Endometrial microvascular endothelial cells (primary cell): ENCODE results near the gene KIF5A. TPM values are rescaled to one million over a fixed set of nuclear protein-coding genes. Genes with fewer than 3 reads are reported as not detected.

Source experiments
- in situ Hi-C: cut with HindIII; loops from 2 replicates; pipeline ENCODE4 v1.10.0; 2017; ENCODE audit warnings: low sequenced_read_pairs, low pct_unique_long_range_greater_than_20kb; ENCODE audit errors: inconsistent ontology term
- total RNA-seq: library from RNA; depleted of rRNA; stranded (reverse); fragments of >200 nt; gene quantifications from one replicate; pipeline ENCODE4 v1.2.3, GENCODE V29; 2015; ENCODE audit errors: inconsistent ontology term

The KIF5A gene
- total RNA-seq, 1 donor from 2014 or later = not detected

DNA sequence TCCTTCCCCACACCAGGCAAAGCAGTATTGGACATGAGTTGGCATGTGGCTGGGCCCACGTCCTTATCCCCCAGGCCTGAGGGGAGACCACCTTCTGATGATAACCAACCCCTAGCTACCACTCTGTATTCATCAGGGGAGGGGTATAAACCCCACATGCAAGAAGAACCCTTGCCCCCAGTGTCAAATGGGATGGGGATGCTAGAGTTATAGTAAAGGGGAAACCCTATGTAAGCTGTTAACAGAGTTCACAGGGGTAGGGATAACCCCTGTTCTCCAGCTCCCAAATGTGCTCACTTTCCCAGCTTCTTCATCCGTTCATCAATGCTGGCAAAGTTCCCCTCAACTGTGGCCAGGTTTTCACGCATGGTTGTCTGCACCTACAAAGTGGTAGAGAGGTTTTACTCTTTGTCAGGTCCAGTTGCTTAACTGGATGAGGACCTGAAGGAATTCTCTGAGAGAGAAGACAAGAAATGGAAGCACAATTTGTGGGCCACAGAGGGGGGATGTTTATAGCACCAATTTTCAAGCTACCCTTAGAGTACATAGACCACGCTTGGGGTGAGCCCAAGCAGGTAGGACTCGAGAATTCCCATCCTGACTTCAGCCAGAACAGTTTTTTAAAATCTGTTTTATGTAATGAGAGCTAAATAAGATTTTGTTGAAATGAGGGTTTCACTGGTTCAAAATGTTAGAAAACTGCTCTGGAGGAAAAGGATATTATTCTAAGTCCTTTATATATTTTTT, 19.3 kb upstream of the KIF5A start:
- in situ Hi-C loops = no loop called here

DNA sequence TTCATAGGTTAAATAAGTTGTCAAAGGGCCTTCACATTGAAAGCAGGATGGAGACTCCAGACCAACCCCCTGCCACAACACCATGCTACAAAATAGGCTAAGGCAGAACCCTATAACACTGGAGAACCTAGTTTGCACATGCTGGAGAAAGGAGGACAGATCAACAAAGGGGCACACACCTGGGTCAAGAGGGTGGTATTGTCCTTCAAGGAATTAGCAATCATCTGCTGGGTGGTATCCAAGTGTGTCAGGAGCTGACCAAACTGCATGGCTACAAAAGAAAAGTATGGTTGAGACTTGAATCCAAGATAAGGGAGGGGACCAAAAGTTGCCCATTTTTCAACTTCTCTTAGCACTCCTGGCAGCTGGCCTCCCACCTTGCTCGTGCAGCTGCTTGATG, 18.0 kb upstream of the KIF5A start:
- in situ Hi-C loops = no loop called here

GRCh38 chr12:57533108-57533507, 16.7 kb upstream of the KIF5A start:
- in situ Hi-C loops = no loop called here

GRCh38 chr12:57534250-57534649, 15.6 kb upstream of the KIF5A start:
- in situ Hi-C loops = no loop called here

DNA sequence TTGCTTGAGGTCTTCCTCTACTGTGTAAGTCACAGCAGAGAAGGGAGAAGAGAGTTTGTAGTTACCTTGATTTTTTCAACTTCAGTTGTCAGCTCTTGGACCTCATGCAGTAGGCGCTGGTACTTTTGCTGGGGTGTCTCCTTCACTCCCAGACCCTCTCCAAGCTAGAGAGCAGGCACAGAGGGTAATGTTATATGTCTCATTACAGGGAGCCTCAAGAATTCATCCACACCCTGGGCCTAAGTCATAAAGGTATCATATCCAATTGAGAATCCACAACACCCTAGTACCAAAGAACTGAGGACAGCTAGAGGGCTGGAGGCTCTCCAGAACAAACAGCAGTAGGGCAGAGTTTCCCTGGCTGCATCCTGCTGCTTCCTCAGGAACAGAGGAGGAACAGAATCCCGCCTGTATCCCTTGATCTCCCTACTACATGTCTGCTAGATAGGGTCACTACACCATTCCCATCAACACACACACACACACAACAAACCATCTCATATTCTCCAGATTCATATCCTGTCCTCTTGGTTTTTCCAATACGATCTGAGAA, 14.8 kb upstream of the KIF5A start:
- in situ Hi-C loops = no loop called here

GRCh38 chr12:57535764-57536596, 13.9 kb upstream of the KIF5A start:
- in situ Hi-C loops = no loop called here

- in situ Hi-C loops = no loop called here
Observed at GRCh38 chr12:57536597-57536942, 13.3 kb upstream of the KIF5A start.

DNA sequence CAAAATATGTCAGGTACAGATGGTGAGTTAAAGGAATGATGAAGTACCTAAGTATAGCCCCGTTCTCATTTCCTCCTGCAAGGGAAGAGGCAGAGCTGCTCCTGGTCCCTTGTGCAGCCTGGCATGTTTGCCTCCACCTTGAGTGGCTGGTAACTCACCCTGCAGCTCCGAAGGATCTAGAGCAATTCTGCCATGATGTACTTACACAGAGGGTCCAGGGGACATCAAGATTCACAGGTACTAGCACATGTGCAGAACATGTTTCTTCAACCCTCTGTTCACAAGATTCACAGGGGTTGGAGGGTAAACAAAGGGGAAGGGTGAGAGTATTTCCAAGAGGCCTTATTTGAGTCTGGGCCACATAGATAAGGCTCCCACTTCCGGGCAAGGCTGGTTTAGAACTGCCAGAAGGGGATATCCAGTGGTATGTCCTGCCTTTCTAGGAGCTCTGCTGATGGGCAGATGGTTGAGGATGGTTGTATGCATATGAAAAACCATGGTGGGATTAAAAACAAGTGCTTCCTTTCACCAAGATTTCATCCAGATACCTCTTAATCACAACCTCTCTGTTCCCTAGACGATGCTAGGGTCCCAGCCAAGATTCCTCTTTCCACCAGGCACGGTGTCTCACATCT, 10.6 kb upstream of the KIF5A start:
- in situ Hi-C loops = no loop called here

DNA sequence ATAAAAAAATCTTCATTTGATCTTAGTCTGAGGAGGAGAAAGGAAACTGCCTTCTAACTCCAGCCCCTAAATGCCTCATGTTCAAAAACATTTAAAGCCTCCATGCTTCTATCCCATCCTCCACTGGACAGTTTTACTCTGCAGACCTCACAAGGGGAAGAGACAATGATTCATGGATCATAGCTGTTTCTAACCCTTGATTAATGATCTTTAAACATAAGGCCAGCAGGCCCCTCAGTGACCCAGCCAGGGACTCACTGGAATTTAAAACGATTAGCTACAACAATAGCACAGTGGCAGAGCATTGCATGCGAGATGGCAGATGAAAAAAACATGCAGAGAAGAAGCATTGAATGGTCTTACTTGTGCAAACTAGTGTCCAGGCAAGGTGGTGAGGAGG, 8.8 kb upstream of the KIF5A start:
- in situ Hi-C loops = no loop called here

DNA sequence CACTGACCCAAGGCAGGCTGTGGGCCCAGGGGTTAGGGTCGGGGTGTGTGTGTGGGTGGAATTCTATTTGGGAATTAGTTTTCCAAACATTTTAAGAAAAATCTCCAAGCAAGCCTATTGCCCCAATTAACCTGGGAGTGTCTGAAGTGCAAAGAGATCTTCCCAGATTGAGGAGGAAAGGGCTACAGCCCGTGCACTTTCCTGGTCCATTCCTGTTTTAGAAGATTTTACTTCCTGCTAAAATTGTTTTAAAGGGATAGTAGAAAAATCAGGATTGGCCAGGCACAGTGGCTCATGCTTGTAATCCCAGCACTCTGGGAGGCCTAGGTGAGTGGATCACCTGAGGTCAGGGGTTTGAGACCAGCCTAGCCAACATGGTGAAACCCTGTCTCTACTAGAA, 8.1 kb upstream of the KIF5A start:
- in situ Hi-C loops = no loop called here

- in situ Hi-C loops = no loop called here
Observed at GRCh38 chr12:57543581-57543980, 6.3 kb upstream of the KIF5A start.

DNA sequence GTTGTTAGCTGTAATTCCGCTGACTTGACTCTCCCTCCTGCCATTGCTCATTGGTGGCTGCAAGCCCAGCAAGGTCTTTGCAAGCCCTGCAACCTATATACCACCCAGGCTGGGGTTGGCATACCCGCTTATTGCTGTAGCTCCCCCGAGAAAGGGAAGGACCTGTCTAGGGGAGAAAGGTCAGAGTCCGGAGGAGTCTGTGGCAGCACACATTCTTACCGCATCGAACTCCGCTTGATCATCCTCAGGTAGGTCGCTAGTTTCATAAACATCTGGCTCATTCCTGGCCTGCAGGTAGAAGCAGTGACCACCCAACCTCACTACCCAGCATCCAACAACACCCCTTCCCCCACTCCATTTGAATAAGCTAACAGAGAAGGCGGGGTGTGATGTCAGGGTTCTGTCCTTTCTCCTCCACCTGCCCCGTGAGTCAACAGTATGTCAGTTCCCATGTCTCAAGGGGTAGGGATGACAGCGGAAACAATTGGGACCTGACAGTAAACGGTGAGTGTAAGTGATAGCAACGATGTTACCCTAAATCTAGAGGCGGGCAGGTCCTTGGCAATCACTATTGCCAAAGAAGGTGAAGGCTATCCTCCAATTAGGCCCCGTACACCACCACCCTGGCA, 3.9 kb upstream of the KIF5A start:
- in situ Hi-C loops = no loop called here

DNA sequence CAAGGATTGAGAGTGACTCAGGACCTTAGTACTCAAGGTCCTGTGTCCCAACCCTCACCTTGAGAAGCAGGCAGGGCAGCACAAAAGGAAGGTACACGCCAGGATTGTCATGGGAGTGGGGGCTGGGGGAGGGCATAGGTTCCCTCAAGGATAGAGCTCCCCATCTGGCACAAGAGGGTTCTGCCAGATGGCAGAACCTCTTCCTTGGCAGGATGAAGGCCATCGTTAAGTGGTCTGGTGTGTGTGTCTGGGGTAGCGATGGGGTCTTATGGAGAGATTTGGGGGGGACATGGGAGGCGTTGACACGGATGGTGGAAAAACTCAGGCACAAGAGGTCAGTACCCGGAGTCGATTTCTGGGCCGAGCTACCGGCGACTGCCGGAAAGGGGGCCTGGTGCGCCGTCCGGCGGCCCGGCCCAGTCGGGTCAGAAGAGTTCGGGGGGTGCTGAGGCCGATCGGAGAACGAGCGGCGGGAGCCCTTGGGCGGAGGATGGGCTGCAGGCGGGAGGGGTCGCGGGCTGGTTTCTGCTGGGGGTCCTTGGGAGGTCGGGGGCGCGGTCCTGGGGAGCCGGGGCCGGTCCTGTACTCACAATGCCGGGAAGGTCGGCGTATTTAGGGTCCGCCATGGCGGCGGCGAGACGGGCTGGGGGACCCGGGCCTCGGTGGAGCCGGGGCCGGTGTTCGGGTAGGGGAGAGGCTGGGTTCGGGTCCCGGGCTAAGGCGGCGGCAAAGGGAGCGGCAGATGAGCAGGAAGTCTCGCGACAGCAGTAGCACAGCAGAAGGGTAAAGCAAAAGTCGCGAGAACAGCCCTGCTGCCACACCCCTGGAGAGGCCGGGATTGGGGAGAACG, 3.2 kb upstream of the KIF5A start, which contains the start of gene DCTN2:
Gene DCTN2 (minus strand): TSS at position 755 of the 850 bp plus-strand sequence. CDS start 129 bp downstream, at position 626.
- in situ Hi-C loops = no loop called here

DNA sequence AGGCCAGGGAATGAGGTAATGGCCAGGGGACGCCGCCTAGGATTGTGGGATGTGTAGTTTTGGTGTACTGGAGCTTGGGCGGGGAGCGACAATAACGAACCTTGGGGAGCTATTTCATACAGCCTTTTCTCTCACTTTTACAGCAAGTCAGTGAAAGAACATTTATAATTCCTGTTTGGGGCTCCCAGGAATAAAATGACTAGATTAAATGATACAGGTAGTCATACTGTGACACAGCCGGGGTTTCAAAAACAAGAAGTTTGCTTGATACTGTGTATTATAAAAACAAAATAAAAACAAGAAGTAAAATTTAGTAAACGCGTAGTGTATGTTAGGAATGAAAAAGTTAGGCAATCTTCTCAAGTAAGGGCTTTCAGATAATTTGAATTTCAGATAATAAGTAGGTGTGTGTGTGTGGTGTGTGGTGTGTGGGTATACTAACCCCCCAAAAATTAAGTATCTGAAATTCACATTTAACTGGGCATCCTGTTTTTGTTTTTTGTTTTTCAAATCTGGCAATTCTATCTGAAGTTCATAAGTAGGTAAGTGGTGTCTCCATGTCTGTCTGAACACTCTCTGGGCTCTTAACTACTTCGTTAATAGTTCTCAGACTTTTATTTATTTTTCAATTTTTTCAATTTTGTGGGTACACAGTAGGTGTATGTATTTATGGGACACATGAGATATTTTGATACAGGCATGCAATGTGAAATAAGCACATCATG, 2.4 kb upstream of the KIF5A start:
- in situ Hi-C loops = no loop called here

DNA sequence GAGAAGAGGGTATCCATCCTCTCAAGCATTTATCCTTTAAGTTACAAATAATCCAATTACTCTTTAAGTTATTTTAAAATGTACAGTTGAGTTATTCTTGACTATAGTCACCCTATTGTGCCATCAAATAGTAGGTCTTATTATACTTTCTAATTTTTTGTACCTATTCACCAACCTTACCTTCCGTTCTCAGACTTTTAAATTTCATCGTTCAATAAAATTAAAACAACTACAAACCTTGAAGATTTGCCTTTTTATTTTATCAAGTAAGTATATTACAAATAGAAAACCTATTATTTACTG, 1.9 kb upstream of the KIF5A start:
- in situ Hi-C loops = no loop called here

DNA sequence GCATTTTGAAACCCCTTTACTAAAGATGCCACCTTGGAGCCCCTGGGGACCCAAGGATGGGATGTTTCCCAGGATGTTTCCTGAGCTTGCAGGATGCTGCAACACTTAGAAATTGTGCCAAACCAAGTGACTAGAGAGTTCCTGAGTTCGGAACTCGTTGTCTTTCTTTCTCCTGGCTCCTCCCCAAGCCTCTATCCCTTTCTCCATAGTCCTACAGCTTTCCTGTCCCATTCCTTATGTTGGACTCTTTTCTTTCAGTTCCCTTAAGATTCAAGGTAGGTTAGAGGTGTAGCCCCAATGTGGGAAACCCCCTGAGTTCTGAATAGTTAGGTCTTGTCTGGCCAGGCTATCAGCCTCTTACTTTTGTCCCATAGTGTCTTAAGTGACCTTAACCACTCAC, 1.4 kb upstream of the KIF5A start:
- in situ Hi-C loops = no loop called here

DNA sequence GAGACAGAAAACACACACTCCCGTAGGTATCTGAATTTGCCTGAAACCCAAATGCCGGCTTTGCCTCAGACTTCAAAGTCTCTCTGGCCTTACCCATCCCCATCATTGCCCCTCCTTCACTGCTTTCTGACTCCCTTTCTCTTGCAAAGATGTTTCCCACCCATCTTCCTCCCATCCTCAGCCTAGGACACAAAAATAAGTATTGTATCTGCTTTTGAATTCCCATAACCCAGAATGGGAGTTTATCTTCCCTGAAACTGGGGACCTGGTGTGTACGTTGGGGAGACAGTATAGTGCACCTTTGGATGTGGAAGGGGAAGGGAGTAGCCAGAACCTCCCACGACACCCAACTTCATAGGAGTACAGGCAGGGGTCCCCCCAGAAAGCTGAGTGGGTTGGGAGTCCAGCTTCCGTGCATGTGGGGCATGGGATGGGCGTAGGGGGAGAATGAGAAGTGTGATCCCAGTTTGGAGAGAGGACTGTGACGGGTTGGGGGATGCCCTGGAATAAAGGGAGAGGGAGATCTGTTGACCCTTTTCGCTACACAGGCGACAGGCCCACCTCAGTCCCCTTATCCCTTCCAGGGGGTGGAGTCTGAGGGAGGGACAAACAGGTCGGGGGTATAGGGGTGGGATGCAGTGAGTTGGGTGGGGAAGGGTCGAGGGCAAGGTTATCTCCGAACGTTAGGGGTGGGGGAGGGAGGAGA, 488 bp upstream of the KIF5A start:
- in situ Hi-C loops = no loop called here
